HCT116 (cell line): ENCODE measurements around the gene MEG3. TPM values are rescaled to one million over a fixed set of nuclear protein-coding genes. Genes with fewer than 3 reads are reported as not detected.

Experiments used
- ATAC-seq: fragments of 200-7000 bp; cut with Tn5 transposase; 2 replicates; pipeline ENCODE4 v1.9.1; 2020; ENCODE audit warnings: mild to moderate bottlenecking, moderate library complexity
- BruUV-seq: library from RNA; stranded (reverse); fragments of 400-500 nt; replicated peaks from 2 replicates; lab custom pipeline; 2021; lab: Mats Ljungman, UMichigan
- CTCF ChIA-PET: fragments of 300-600 bp; sonication (Branson Sonifier 250); formaldehyde crosslinking; loops from one replicate; lab custom pipeline; 2021; ENCODE audit warnings: antibody characterized with exemption; lab: Charles Lee
- POLR2A ChIA-PET: fragments of 300-600, 350-600 bp; sonication (Branson Sonifier 250); formaldehyde crosslinking; loops from one replicate; lab custom pipeline; 2021; ENCODE audit warnings: antibody characterized with exemption; lab: Charles Lee
- RAD21 ChIA-PET, 2 experiments: fragments of 300-600 bp; sonication (Branson Sonifier 250); formaldehyde crosslinking; loops; one replicate each; lab custom pipeline; 2023; ENCODE audit warnings: low total read pairs in 2 of 2; ENCODE audit not compliant: uncharacterized antibody in 2 of 2, unreplicated experiment in 2 of 2, low non-redundant PET in 1 of 2; lab: Charles Lee
- DNase-seq: peaks from one replicate; pipeline ENCODE4 v3.0.0-alpha.2; 2010; ENCODE audit warnings: low read depth, low spot score
- H2AFZ ChIP-seq: fragments of 200-600 bp; shearing (Covaris generic), sonication (generic); 2 replicates; pipeline ENCODE4 v1.6.1; 2017; ENCODE audit warnings: low read depth, mixed run types, mixed read lengths, antibody characterized with exemption, low read length; ENCODE audit not compliant: poor library complexity, severe bottlenecking
- H3K27ac ChIP-seq: 2 replicates; pipeline ENCODE4 v1.5.1; 2012; ENCODE audit warnings: low read depth, low read length
- H3K27me3 ChIP-seq: fragments of 200-600 bp; sonication (generic); 2 replicates; pipeline ENCODE4 v1.6.1; 2016; ENCODE audit warnings: mixed run types, low read length, mixed read lengths; ENCODE audit not compliant: insufficient read depth
- H3K36me3 ChIP-seq, 2 experiments: fragments of 200-500 bp in 1 of 2; fragments of 200-600 bp in 1 of 2; sonication (Bioruptor generic) in 1 of 2; sonication (generic) in 1 of 2; 2 replicates each; pipeline versions ENCODE4 v1.5.1 to v1.6.1; 2014 to 2016; ENCODE audit warnings: low read length in 2 of 2, inconsistent platforms in 1 of 2, mixed read lengths in 1 of 2, mixed run types in 1 of 2; ENCODE audit not compliant: insufficient read depth in 2 of 2, control insufficient read depth in 1 of 2
- H3K4me1 ChIP-seq, 2 experiments: fragments of 200-600 bp in 1 of 2; sonication (generic) in 1 of 2; 2 replicates each; pipeline versions ENCODE4 v1.5.1 to v1.6.1; 2012 to 2017; ENCODE audit warnings: low read length in 2 of 2, inconsistent platforms in 1 of 2, mild to moderate bottlenecking in 1 of 2, mixed read lengths in 1 of 2, mixed run types in 1 of 2, moderate library complexity in 1 of 2; ENCODE audit not compliant: insufficient read depth in 2 of 2, control insufficient read depth in 1 of 2
- H3K4me2 ChIP-seq: fragments of 200-600 bp; sonication (generic); 2 replicates; pipeline ENCODE4 v1.6.1; 2017; ENCODE audit warnings: mixed run types, low read length, mixed read lengths
- H3K4me3 ChIP-seq, 2 experiments: fragments of 200-600 bp in 1 of 2; sonication (generic) in 1 of 2; replicated peaks in 1 of 2; 2 replicates each; pipeline ENCODE4 v1.5.1; 2011 to 2016; ENCODE audit warnings: low read length in 2 of 2, control low read depth in 1 of 2, low read depth in 1 of 2, mild to moderate bottlenecking in 1 of 2, mixed read lengths in 1 of 2, mixed run types in 1 of 2
- H3K79me2 ChIP-seq: fragments of 200-600 bp; sonication (generic); 2 replicates; pipeline ENCODE4 v1.6.1; 2017; ENCODE audit warnings: mild to moderate bottlenecking, mixed run types, low read length, moderate library complexity, mixed read lengths; ENCODE audit not compliant: insufficient read depth
- H3K9ac ChIP-seq: fragments of 200-600 bp; sonication (generic); 2 replicates; pipeline ENCODE4 v1.6.1; 2016; ENCODE audit warnings: low read length, mixed read lengths
- H3K9me2 ChIP-seq: fragments of 200-600 bp; sonication (generic), shearing (Covaris generic); 2 replicates; pipeline ENCODE4 v1.6.1; 2017; ENCODE audit warnings: mixed run types, mild to moderate bottlenecking, moderate library complexity; ENCODE audit not compliant: insufficient read depth
- H3K9me3 ChIP-seq, 2 experiments: fragments of 200-500 bp in 1 of 2; fragments of 200-600 bp in 1 of 2; sonication (Bioruptor generic) in 1 of 2; sonication (generic) in 1 of 2; 2 replicates each; pipeline ENCODE4 v1.6.1; 2014 to 2017; ENCODE audit warnings: low read length in 2 of 2, mixed read lengths in 2 of 2, inconsistent platforms in 1 of 2, low read depth in 1 of 2, mild to moderate bottlenecking in 1 of 2, mixed run types in 1 of 2, moderate library complexity in 1 of 2; ENCODE audit not compliant: control insufficient read depth in 1 of 2, insufficient read depth in 1 of 2
- H4K20me1 ChIP-seq: fragments of 200-600 bp; sonication (generic), shearing (Covaris generic); 2 replicates; pipeline ENCODE4 v1.6.1; 2017; ENCODE audit warnings: mixed run types, mild to moderate bottlenecking, moderate library complexity; ENCODE audit not compliant: insufficient read depth
- CTCF ChIP-seq, 3 experiments: fragments of 200-600 bp in 1 of 3; sonication (generic) in 1 of 3; IDR thresholded peaks in 2 of 3; conservative IDR thresholded peaks in 1 of 3; 2 replicates each; pipeline ENCODE4 v1.5.1; 2012 to 2017; ENCODE audit warnings: low read depth in 2 of 3, low read length in 2 of 3, antibody characterized with exemption in 1 of 3, borderline replicate concordance in 1 of 3, control low read depth in 1 of 3, mild to moderate bottlenecking in 1 of 3, mixed read lengths in 1 of 3, mixed run types in 1 of 3, moderate library complexity in 1 of 3; ENCODE audit not compliant: insufficient read depth in 1 of 3
- FOSL1 ChIP-seq: IDR thresholded peaks from 2 replicates; pipeline ENCODE4 v1.6.1; 2012; ENCODE audit warnings: low read depth
- intact Hi-C: fragments of 100-400 bp; cut with micrococcal nuclease; formaldehyde crosslinking; loops from 2 replicates; pipeline ENCODE4 v1.10.0; 2022
- total RNA-seq: library from RNA; stranded (reverse); gene quantifications from one replicate; pipeline ENCODE4 v1.2.1, GENCODE V29; 2021; ENCODE audit not compliant: unreplicated experiment

MEG3 gene
- total RNA-seq, 1 experiment from 2014 or later: 2.5 TPM

- no TSS peak for BruUV-seq
- peaks cover 0 to 7% of the 10 kb centered on the region in 2 experiments; a peak in 1 of 4 replicates for H3K4me1 ChIP-seq
- ATAC-seq (peak; percentile 24), DNase-seq (no peak)
- peak overlapping the region; percentile 55 for H3K4me2 ChIP-seq
- no peak overlapping the region for H3K4me3 ChIP-seq
- CTCF ChIA-PET: interaction anchor here (0.8 to 2.7 kb wide), 12 partner anchors 10 to 516 kb away, joined by 3 to 14 read pairs (median 5); no protein-coding TSS in a partner anchor
- no peaks in the 10 kb centered on the region for H4K20me1 ChIP-seq
- H3K9me2 ChIP-seq: no peaks in the 10 kb centered on the region
- H3K9ac ChIP-seq: no peak overlapping the region
- H3K36me3 ChIP-seq: no peaks in the 10 kb centered on the region
- RAD21 ChIA-PET: interaction anchor here (0.6 to 1.1 kb wide), 5 partner anchors 14 to 727 kb away, joined by 3 to 5 read pairs (median 3); no protein-coding TSS in a partner anchor
- no peaks in the 10 kb centered on the region for H3K9me3 ChIP-seq
- no peaks in the 10 kb centered on the region for H3K79me2 ChIP-seq
- H3K27ac ChIP-seq: no peak overlapping the region
- POLR2A ChIA-PET: no interaction called here
- no peaks in the 10 kb centered on the region for H3K27me3 ChIP-seq
- H2AFZ ChIP-seq: peak overlapping the region; percentile 81
- intact Hi-C loops: loop anchor here (2.0 to 10.0 kb wide), 3 partner anchors 245 to 515 kb away; no protein-coding TSS in a partner anchor
- TF ChIP-seq CTCF (IDR thresholded peaks at IDR 0.05 in 2 of 3, conservative IDR thresholded peaks at IDR 0.05 in 1 of 3; ENCODE audit: borderline replicate concordance in 1 of 3, insufficient read depth in 1 of 3, low read depth in 2 of 3, low read length in 2 of 3) (peak in 1 of 3 experiments; percentile 9; a peak in 1 of 6 replicates), FOSL1 (no peak)
These were observed 74.2 kb downstream of the MEG3 start for GRCh38 chr14:100899884-100900771.
